GM18517 (cell line): Measurements from ENCODE around the gene LRRC3.

Source experiments
- ATAC-seq: cut with Tn5 transposase; IDR thresholded peaks from one replicate; pipeline ENCODE4 v1.9.1; 2021; ENCODE audit warnings: mild to moderate bottlenecking, moderate library complexity; ENCODE audit not compliant: unreplicated experiment

The LRRC3 gene

GRCh38 chr21:44509539-44509938 lies 54.2 kb downstream of the LRRC3 start:
- ATAC-seq: no peak

- no peak for ATAC-seq
Observed at GRCh38 chr21:44510109-44510507, 54.8 kb downstream of the LRRC3 start.

DNA sequence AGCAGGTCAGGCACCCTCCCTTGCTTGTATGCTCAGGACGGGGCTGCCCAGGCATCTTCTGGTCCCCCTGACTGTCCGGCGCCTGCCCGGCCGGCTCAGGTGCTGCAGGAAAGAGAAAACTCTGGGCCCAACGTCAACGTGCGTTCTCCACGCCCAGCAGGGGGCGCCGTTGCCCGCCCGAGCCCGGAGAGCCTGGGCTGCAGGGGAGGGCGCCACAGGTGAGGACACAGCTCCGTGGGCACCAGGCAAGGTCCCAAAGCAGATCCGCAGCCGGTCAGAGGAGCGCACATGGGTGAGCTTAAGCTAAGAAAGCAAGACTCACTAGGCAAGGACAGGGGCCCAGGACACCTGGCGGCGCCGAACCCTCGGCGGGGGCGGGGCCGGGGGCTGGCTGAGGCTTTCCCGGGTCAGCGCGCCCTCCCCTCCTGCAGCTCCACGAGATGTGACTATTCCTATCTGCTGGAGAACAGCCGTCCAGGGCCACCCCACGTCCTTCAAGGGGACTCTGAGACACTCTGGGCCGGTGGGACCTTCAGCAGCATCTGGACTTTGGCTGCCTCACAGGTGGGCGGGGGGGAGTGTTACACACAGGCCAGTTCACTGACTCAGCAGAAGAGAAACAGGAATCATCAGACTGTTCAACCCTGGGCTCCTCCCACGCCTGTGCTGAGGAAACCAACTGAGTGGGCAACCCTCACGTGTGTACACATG lies 55.4 kb downstream of the LRRC3 start:
- no peak for ATAC-seq

DNA sequence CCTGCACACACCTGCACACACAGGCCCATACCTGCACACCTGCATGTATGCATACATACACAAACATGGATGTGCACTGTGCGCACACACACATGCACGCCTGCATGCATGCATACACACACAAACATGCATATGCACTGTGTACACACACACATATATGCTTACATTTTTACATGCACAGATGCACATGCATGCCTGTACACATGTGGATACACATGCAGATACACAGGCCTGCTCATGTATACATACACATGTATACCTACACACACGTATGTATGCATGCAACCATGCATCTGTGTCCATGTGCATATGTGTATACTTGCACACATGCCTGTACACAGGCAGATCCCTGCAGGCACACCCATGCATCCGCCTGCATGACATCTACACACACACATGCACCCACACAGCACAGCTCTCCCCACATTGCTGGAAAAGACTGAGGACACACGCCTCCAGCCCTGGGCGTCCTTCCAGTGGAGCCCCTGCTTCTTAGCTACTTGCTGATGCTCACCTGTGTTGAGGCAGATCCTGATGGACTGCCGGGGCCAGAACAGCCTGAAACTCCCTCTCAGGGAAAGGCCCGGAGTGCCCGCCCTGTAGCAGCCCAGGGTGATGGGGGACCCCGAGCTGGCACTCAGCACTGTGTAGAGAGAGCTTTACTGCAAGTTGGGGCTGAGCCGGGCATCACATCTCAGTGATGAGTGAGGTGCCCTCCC lies 56.1 kb downstream of the LRRC3 start:
- no peak for ATAC-seq
